GM12878 (cell line): Measurements from ENCODE around the gene RPRD1B. TPM values are rescaled to one million over a fixed set of nuclear protein-coding genes. Genes with fewer than 3 reads are reported as not detected.

Experiments
- BACH1 ChIP-seq: fragments of 450-650 bp; IDR thresholded peaks from 2 replicates; pipeline ENCODE4 v1.6.1; 2017; ENCODE audit warnings: mild to moderate bottlenecking, borderline replicate concordance
- BHLHE40 ChIP-seq, 2 experiments: fragments of 450-650 bp in 1 of 2; IDR thresholded peaks; 2 replicates each; pipeline ENCODE4 v1.6.1; 2011 to 2017; ENCODE audit warnings: low read depth in 2 of 2, borderline replicate concordance in 1 of 2, improper control_type of control experiment in 1 of 2, low read length in 1 of 2, mild to moderate bottlenecking in 1 of 2
- CREM ChIP-seq: IDR thresholded peaks from 2 replicates; pipeline ENCODE4 v1.6.1; 2014; ENCODE audit warnings: antibody characterized with exemption, low read depth
- ESRRA ChIP-seq: IDR thresholded peaks from 2 replicates; pipeline ENCODE4 v1.6.1; 2012; ENCODE audit warnings: mild to moderate bottlenecking, low read length, improper control_type of control experiment
- HCFC1 ChIP-seq: fragments of 150-350 bp; IDR thresholded peaks from 2 replicates; pipeline ENCODE4 v1.6.1; 2014; ENCODE audit warnings: low read length
- HDAC2 ChIP-seq: fragments of 200-600 bp; sonication (generic); IDR thresholded peaks from 2 replicates; pipeline ENCODE4 v1.6.1; 2017
- NRF1 ChIP-seq: conservative IDR thresholded peaks from 2 replicates; pipeline ENCODE4 v1.6.1; 2011; ENCODE audit warnings: mild to moderate bottlenecking, low read depth, low read length, improper control_type of control experiment
- RAD21 ChIP-seq: IDR thresholded peaks from 2 replicates; pipeline ENCODE4 v1.6.1; 2011; ENCODE audit warnings: mild to moderate bottlenecking, low read depth, low read length, moderate library complexity; ENCODE audit not compliant: insufficient read depth
- RUNX3 ChIP-seq: IDR thresholded peaks from 2 replicates; pipeline ENCODE4 v1.6.1; 2012; ENCODE audit warnings: low read length, inconsistent platforms
- TBL1XR1 ChIP-seq: IDR thresholded peaks from 2 replicates; pipeline ENCODE4 v1.6.1; 2012; ENCODE audit warnings: low read depth, low read length, improper control_type of control experiment
- TCF3 ChIP-seq: IDR thresholded peaks from 2 replicates; pipeline ENCODE4 v1.6.1; 2012; ENCODE audit warnings: low read depth, mild to moderate bottlenecking, low read length, borderline replicate concordance; ENCODE audit not compliant: insufficient read depth
- polyA plus RNA-seq, 11 experiments: library from polyadenylated mRNA; depleted of rRNA in 4 of 11; unstranded in 6 of 11; stranded (reverse) in 5 of 11; fragments of >200 nt; fragmentation: Nextera tagmentation in 4 of 11; fragmentation: Illumina TruSeq in 1 of 11; extraction: Ambion mirVana in 4 of 11; extraction: Trizol in 1 of 11; gene quantifications; 1 replicate in 1 of 11; 2 replicates in 10 of 11; pipeline versions ENCODE4 v1.2.1 to v1.2.3, GENCODE V29; 2011 to 2016; ENCODE audit warnings: inconsistent platforms in 2 of 11, missing spikeins in 2 of 11, low read depth in 1 of 11
- total RNA-seq, 4 experiments: library from RNA; depleted of rRNA in 3 of 4; stranded (reverse); fragments of >200 nt in 3 of 4; fragmentation: Illumina TruSeq in 1 of 4; extraction: Trizol in 1 of 4; gene quantifications; 2 replicates each; pipeline versions ENCODE4 v1.2.1 to v1.2.3, GENCODE V29; 2013 to 2021
- TF ChIP-seq, protein P1 (sequence below): fragments of 450-650 bp; formaldehyde crosslinking; IDR thresholded peaks from 2 replicates; pipeline ENCODE4 v1.4.0; 2020; ENCODE audit warnings: mild to moderate bottlenecking, moderate library complexity
- TF ChIP-seq, protein P2 (sequence below): fragments of 450-650 bp; formaldehyde crosslinking; IDR thresholded peaks from 2 replicates; pipeline ENCODE4 v1.5.0; 2022; ENCODE audit warnings: mild to moderate bottlenecking, missing genetic modification characterization
- TF ChIP-seq, protein P3 (sequence below): fragments of 450-650 bp; formaldehyde crosslinking; IDR thresholded peaks from 2 replicates; pipeline ENCODE4 v1.4.0; 2022; ENCODE audit warnings: mild to moderate bottlenecking, moderate library complexity
- TF ChIP-seq, protein P4 (sequence below): fragments of 450-650 bp; IDR thresholded peaks from 2 replicates; pipeline ENCODE4 v1.6.1; 2017; ENCODE audit warnings: mild to moderate bottlenecking, low read depth, inconsistent platforms; ENCODE audit not compliant: poor library complexity, severe bottlenecking

RPRD1B gene
- total and polyA plus RNA-seq, 10 of the 15 experiments (the other 5 are each of a cell fraction or from before 2014, with no cell fraction given) = 5.2 to 40.2 (median 30.0) TPM

DNA sequence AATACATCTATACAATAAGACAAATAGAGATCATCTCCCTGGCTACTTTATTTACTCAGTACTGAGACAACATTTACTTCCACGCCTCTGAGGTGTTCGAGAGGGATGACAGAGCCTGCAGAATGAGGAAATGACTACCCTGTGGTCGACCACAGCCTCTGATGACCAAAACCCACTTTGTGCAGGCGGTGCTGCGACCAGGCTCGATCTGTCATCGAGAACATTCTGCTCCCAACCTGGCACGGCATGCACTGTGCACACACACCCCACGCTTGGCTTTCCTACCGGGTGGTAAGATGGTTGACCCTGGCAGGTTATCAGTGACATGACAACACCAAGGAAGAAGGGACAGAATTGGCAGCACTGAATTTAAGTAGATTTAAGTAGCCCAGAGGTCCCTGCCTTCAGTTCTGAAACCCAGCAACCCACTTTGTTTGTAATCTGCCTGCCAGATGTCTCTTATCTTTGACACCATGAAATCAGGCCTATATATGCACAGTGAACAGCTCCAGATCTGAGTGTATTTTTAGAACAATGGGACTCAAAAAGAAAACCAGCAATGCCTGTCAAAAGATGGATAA, 42.9 kb upstream of the RPRD1B start (continued):
- TF ChIP-seq NRF1 (no peak), HDAC2 (no peak), TBL1XR1 (peak; percentile 47; the same call in 1 of the 2 replicates), TCF3 (peak; percentile 50; the same call in 1 of the 2 replicates), RAD21 (no peak), RUNX3 (peak; percentile 100), CREM (peak; percentile 88), ESRRA (no peak), HCFC1 (no peak), BHLHE40 (IDR thresholded peaks at IDR 0.05; ENCODE audit: borderline replicate concordance in 1 of 2, low read depth in 2 of 2, low read length in 1 of 2) (peak; percentile 81 to 88), BACH1 (peak; percentile 94; the same call in 1 of the 2 replicates)
- TF ChIP-seq, protein P1, sequence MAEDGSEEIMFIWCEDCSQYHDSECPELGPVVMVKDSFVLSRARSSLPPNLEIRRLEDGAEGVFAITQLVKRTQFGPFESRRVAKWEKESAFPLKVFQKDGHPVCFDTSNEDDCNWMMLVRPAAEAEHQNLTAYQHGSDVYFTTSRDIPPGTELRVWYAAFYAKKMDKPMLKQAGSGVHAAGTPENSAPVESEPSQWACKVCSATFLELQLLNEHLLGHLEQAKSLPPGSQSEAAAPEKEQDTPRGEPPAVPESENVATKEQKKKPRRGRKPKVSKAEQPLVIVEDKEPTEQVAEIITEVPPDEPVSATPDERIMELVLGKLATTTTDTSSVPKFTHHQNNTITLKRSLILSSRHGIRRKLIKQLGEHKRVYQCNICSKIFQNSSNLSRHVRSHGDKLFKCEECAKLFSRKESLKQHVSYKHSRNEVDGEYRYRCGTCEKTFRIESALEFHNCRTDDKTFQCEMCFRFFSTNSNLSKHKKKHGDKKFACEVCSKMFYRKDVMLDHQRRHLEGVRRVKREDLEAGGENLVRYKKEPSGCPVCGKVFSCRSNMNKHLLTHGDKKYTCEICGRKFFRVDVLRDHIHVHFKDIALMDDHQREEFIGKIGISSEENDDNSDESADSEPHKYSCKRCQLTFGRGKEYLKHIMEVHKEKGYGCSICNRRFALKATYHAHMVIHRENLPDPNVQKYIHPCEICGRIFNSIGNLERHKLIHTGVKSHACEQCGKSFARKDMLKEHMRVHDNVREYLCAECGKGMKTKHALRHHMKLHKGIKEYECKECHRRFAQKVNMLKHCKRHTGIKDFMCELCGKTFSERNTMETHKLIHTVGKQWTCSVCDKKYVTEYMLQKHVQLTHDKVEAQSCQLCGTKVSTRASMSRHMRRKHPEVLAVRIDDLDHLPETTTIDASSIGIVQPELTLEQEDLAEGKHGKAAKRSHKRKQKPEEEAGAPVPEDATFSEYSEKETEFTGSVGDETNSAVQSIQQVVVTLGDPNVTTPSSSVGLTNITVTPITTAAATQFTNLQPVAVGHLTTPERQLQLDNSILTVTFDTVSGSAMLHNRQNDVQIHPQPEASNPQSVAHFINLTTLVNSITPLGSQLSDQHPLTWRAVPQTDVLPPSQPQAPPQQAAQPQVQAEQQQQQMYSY (CRISPR knock-in tag) = no peak
- TF ChIP-seq, protein P2, sequence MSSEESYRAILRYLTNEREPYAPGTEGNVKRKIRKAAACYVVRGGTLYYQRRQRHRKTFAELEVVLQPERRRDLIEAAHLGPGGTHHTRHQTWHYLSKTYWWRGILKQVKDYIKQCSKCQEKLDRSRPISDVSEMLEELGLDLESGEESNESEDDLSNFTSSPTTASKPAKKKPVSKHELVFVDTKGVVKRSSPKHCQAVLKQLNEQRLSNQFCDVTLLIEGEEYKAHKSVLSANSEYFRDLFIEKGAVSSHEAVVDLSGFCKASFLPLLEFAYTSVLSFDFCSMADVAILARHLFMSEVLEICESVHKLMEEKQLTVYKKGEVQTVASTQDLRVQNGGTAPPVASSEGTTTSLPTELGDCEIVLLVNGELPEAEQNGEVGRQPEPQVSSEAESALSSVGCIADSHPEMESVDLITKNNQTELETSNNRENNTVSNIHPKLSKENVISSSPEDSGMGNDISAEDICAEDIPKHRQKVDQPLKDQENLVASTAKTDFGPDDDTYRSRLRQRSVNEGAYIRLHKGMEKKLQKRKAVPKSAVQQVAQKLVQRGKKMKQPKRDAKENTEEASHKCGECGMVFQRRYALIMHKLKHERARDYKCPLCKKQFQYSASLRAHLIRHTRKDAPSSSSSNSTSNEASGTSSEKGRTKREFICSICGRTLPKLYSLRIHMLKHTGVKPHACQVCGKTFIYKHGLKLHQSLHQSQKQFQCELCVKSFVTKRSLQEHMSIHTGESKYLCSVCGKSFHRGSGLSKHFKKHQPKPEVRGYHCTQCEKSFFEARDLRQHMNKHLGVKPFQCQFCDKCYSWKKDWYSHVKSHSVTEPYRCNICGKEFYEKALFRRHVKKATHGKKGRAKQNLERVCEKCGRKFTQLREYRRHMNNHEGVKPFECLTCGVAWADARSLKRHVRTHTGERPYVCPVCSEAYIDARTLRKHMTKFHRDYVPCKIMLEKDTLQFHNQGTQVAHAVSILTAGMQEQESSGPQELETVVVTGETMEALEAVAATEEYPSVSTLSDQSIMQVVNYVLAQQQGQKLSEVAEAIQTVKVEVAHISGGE (CRISPR knock-in tag) = no peak
- TF ChIP-seq, protein P3, sequence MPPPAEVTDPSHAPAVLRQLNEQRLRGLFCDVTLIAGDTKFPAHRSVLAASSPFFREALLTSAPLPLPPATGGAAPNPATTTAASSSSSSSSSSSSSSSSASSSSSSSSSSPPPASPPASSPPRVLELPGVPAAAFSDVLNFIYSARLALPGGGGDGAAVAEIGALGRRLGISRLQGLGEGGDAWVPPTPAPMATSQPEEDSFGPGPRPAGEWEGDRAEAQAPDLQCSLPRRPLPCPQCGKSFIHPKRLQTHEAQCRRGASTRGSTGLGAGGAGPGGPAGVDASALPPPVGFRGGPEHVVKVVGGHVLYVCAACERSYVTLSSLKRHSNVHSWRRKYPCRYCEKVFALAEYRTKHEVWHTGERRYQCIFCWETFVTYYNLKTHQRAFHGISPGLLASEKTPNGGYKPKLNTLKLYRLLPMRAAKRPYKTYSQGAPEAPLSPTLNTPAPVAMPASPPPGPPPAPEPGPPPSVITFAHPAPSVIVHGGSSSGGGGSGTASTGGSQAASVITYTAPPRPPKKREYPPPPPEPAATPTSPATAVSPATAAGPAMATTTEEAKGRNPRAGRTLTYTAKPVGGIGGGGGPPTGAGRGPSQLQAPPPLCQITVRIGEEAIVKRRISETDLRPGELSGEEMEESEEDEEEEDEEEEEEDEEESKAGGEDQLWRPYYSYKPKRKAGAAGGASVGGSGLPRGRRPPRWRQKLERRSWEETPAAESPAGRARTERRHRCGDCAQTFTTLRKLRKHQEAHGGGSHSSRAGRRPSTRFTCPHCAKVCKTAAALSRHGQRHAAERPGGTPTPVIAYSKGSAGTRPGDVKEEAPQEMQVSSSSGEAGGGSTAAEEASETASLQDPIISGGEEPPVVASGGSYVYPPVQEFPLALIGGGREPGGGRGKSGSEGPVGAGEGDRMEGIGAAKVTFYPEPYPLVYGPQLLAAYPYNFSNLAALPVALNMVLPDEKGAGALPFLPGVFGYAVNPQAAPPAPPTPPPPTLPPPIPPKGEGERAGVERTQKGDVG (CRISPR knock-in tag) = no peak
- TF ChIP-seq, protein P4, sequence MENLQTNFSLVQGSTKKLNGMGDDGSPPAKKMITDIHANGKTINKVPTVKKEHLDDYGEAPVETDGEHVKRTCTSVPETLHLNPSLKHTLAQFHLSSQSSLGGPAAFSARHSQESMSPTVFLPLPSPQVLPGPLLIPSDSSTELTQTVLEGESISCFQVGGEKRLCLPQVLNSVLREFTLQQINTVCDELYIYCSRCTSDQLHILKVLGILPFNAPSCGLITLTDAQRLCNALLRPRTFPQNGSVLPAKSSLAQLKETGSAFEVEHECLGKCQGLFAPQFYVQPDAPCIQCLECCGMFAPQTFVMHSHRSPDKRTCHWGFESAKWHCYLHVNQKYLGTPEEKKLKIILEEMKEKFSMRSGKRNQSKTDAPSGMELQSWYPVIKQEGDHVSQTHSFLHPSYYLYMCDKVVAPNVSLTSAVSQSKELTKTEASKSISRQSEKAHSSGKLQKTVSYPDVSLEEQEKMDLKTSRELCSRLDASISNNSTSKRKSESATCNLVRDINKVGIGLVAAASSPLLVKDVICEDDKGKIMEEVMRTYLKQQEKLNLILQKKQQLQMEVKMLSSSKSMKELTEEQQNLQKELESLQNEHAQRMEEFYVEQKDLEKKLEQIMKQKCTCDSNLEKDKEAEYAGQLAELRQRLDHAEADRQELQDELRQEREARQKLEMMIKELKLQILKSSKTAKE = no peak
